H9 (cell line): ENCODE measurements around the gene TSPAN9. TPM values are rescaled to one million over a fixed set of nuclear protein-coding genes. Genes with fewer than 3 reads are reported as not detected.
A peak's percentile ranks its signal among the peaks of the same experiment; 100 is the strongest.

Source experiments
- DNase-seq: peaks from one replicate; pipeline ENCODE4 v3.0.0-alpha.2; 2017
- H2AFZ ChIP-seq: one replicate; pipeline ENCODE4 v1.6.1; 2013; ENCODE audit warnings: mild to moderate bottlenecking, low read length, control low read depth, moderate library complexity
- H2AK5ac ChIP-seq: 2 replicates; pipeline ENCODE4 v1.6.1; 2013; ENCODE audit warnings: low read length, control low read depth, mixed read lengths; ENCODE audit not compliant: insufficient read length
- H2BK120ac ChIP-seq: one replicate; pipeline ENCODE4 v1.6.1; 2013; ENCODE audit warnings: low read depth, mild to moderate bottlenecking, low read length, control low read depth, inconsistent platforms; ENCODE audit not compliant: poor library complexity, severe bottlenecking
- H2BK12ac ChIP-seq: 2 replicates; pipeline ENCODE4 v1.6.1; 2013; ENCODE audit warnings: low read length, control low read depth, mixed read lengths, low read depth; ENCODE audit not compliant: insufficient read length
- H2BK15ac ChIP-seq: 2 replicates; pipeline ENCODE4 v1.6.1; 2013; ENCODE audit warnings: low read depth, low read length, control low read depth
- H2BK20ac ChIP-seq: one replicate; pipeline ENCODE4 v1.6.1; 2013; ENCODE audit warnings: low read depth, mild to moderate bottlenecking, low read length, control low read depth, inconsistent platforms; ENCODE audit not compliant: poor library complexity, severe bottlenecking
- H2BK5ac ChIP-seq: 2 replicates; pipeline ENCODE4 v1.6.1; 2013; ENCODE audit warnings: low read length, control low read depth, mixed read lengths; ENCODE audit not compliant: insufficient read length
- H3K14ac ChIP-seq: 2 replicates; pipeline ENCODE4 v1.6.1; 2013; ENCODE audit warnings: low read length, control low read depth; ENCODE audit not compliant: insufficient read depth
- H3K18ac ChIP-seq: 2 replicates; pipeline ENCODE4 v1.6.1; 2013; ENCODE audit warnings: low read depth, mild to moderate bottlenecking, mixed read lengths, low read length, control low read depth; ENCODE audit not compliant: insufficient read length
- H3K23ac ChIP-seq: 2 replicates; pipeline ENCODE4 v1.6.1; 2013; ENCODE audit warnings: low read length, control low read depth, mixed read lengths, low read depth; ENCODE audit not compliant: insufficient read length
- H3K23me2 ChIP-seq: 2 replicates; pipeline ENCODE4 v1.6.1; 2013; ENCODE audit warnings: low read depth, mild to moderate bottlenecking, mixed read lengths, low read length, control low read depth; ENCODE audit not compliant: insufficient read length, poor library complexity, severe bottlenecking
- H3K27ac ChIP-seq: 2 replicates; pipeline ENCODE4 v1.5.1; 2013; ENCODE audit warnings: low read length, control low read depth, mixed read lengths, low read depth; ENCODE audit not compliant: insufficient read length
- H3K27me3 ChIP-seq: 2 replicates; pipeline ENCODE4 v1.6.1; 2013; ENCODE audit warnings: low read length, control low read depth, inconsistent platforms; ENCODE audit not compliant: insufficient read depth
- H3K4ac ChIP-seq: 2 replicates; pipeline ENCODE4 v1.6.1; 2013; ENCODE audit warnings: low read depth, mild to moderate bottlenecking, control low read depth, inconsistent platforms, low read length, moderate library complexity
- H3K4me1 ChIP-seq: 2 replicates; pipeline ENCODE4 v1.6.1; 2013; ENCODE audit warnings: low read length, control low read depth, inconsistent platforms; ENCODE audit not compliant: insufficient read depth
- H3K4me2 ChIP-seq: 2 replicates; pipeline ENCODE4 v1.6.1; 2013; ENCODE audit warnings: low read length, control low read depth, mixed read lengths; ENCODE audit not compliant: insufficient read length, insufficient read depth
- H3K56ac ChIP-seq: 2 replicates; pipeline ENCODE4 v1.6.1; 2013; ENCODE audit warnings: low read depth, mild to moderate bottlenecking, mixed read lengths, low read length, control low read depth; ENCODE audit not compliant: insufficient read length
- H3K79me1 ChIP-seq: 2 replicates; pipeline ENCODE4 v1.6.1; 2013; ENCODE audit warnings: low read depth, mild to moderate bottlenecking, moderate library complexity, low read length, control low read depth, inconsistent platforms; ENCODE audit not compliant: insufficient read depth, poor library complexity, severe bottlenecking
- H3K79me2 ChIP-seq: 2 replicates; pipeline ENCODE4 v1.6.1; 2013; ENCODE audit warnings: low read length, control low read depth, inconsistent platforms; ENCODE audit not compliant: insufficient read depth
- H3K9ac ChIP-seq: 2 replicates; pipeline ENCODE4 v1.6.1; 2013; ENCODE audit warnings: low read length, control low read depth, mixed read lengths; ENCODE audit not compliant: insufficient read length; ENCODE audit errors: extremely low read depth
- H3K9me3 ChIP-seq: one replicate; pipeline ENCODE4 v1.6.1; 2013; ENCODE audit warnings: low read depth, low read length, inconsistent platforms; ENCODE audit not compliant: control insufficient read depth
- H3T11ph ChIP-seq: one replicate; pipeline ENCODE4 v1.6.1; 2013; ENCODE audit warnings: mild to moderate bottlenecking, low read length, control low read depth, inconsistent platforms
- H4K20me1 ChIP-seq: one replicate; pipeline ENCODE4 v1.6.1; 2013; ENCODE audit not compliant: control insufficient read depth, insufficient read length, insufficient read depth
- H4K5ac ChIP-seq: 2 replicates; pipeline ENCODE4 v1.6.1; 2013; ENCODE audit warnings: low read depth, mild to moderate bottlenecking, mixed read lengths, low read length, control low read depth; ENCODE audit not compliant: insufficient read length
- H4K8ac ChIP-seq: replicated peaks from 2 replicates; pipeline ENCODE4 v1.6.1; 2013; ENCODE audit warnings: low read length, control low read depth, mixed read lengths, low read depth; ENCODE audit not compliant: insufficient read length
- H4K91ac ChIP-seq: 2 replicates; pipeline ENCODE4 v1.6.1; 2013; ENCODE audit warnings: low read depth, mild to moderate bottlenecking, moderate library complexity, mixed read lengths, low read length, control low read depth; ENCODE audit not compliant: insufficient read length
- H3K27ac Mint-ChIP-seq, 3 experiments: 2 replicates in 2 of 3; 3 replicates in 1 of 3; pipeline ENCODE4 v1.8.0; 2020 to 2021; ENCODE audit warnings: mixed read lengths in 3 of 3, mild to moderate bottlenecking in 1 of 3, moderate library complexity in 1 of 3
- H3K27me3 Mint-ChIP-seq: 2 replicates; pipeline ENCODE4 v1.8.0; 2021; ENCODE audit warnings: low read depth, mild to moderate bottlenecking, moderate library complexity, mixed read lengths
- H3K36me3 Mint-ChIP-seq, 3 experiments: 2 replicates in 2 of 3; 3 replicates in 1 of 3; pipeline ENCODE4 v1.8.0; 2020 to 2021; ENCODE audit warnings: low read depth in 3 of 3, mixed read lengths in 3 of 3; ENCODE audit not compliant: insufficient read depth in 1 of 3
- H3K4me1 Mint-ChIP-seq, 2 experiments: 2 replicates each; pipeline ENCODE4 v1.8.0; 2020; ENCODE audit warnings: mixed read lengths in 2 of 2
- H3K4me3 Mint-ChIP-seq, 2 experiments: 2 replicates in 1 of 2; 3 replicates in 1 of 2; pipeline ENCODE4 v1.8.0; 2020 to 2021; ENCODE audit warnings: mild to moderate bottlenecking in 2 of 2, mixed read lengths in 2 of 2, moderate library complexity in 1 of 2
- H3K9me3 Mint-ChIP-seq, 2 experiments: 2 replicates in 1 of 2; 3 replicates in 1 of 2; pipeline ENCODE4 v1.8.0; 2020; ENCODE audit warnings: mild to moderate bottlenecking in 2 of 2, mixed read lengths in 2 of 2, moderate library complexity in 1 of 2
- WGBS: extraction: QIAGEN DNeasy Blood & Tissue Kit; methylation state at CpG from one replicate; pipeline ENCODE4 v1.1.7; 2013; ENCODE audit warnings: missing lambda C conversion rate, low lambda C conversion rate, mixed read lengths; ENCODE audit not compliant: insufficient read length; ENCODE audit errors: extremely low coverage; 5-methylcytosine and 5-hydroxymethylcytosine counted together
- total RNA-seq: library from RNA; stranded (reverse); gene quantifications from 2 replicates; pipeline ENCODE4 v1.2.1, GENCODE V29; 2021
- TF ChIP-seq, protein P1 (sequence below): fragments of 200-600 bp; sonication (generic); conservative IDR thresholded peaks from 3 replicates; pipeline ENCODE4 v1.8.0; 2021; ENCODE audit warnings: antibody characterized with exemption, mild to moderate bottlenecking

TSPAN9 gene
- total RNA-seq, 1 experiment from 2014 or later, result 19.0 TPM

DNA sequence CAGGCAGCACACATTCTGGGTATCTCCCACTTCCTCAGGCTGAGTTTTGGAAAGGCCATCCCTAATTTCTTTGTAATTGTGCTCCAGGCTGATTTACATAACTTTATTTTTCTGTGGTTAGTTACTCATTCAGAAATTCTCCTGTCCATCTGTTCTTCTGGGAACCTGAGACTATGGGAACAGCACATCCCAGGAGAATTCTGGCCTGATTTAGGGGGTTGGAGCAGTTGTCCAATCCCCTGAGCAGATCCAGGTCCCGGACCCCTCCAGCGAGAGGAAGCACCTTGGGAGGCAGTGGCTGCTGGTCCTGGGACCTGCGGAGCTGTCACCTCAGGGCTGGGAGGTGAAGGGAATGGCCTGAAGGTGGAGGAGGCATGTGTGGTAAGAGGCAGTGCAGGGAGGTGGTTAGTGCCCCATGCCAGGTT is 40.4 kb downstream of the TSPAN9 start:
- no peaks in the 10 kb centered on the region for H3K9me3 ChIP-seq
- H3K27me3 ChIP-seq, result no peaks in the 10 kb centered on the region
- H2AFZ ChIP-seq, result no peak overlapping the region
- no peak overlapping the region for H3K56ac ChIP-seq
- TF ChIP-seq, protein P1, sequence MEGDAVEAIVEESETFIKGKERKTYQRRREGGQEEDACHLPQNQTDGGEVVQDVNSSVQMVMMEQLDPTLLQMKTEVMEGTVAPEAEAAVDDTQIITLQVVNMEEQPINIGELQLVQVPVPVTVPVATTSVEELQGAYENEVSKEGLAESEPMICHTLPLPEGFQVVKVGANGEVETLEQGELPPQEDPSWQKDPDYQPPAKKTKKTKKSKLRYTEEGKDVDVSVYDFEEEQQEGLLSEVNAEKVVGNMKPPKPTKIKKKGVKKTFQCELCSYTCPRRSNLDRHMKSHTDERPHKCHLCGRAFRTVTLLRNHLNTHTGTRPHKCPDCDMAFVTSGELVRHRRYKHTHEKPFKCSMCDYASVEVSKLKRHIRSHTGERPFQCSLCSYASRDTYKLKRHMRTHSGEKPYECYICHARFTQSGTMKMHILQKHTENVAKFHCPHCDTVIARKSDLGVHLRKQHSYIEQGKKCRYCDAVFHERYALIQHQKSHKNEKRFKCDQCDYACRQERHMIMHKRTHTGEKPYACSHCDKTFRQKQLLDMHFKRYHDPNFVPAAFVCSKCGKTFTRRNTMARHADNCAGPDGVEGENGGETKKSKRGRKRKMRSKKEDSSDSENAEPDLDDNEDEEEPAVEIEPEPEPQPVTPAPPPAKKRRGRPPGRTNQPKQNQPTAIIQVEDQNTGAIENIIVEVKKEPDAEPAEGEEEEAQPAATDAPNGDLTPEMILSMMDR, result no peak
- H3T11ph ChIP-seq, result no peak overlapping the region
- H3K4me2 ChIP-seq, result no peak overlapping the region
- no peak overlapping the region for H2BK5ac ChIP-seq
- Mint-ChIP-seq H3K4me3 (no peak overlapping the region), H3K4me1 (peaks cover 3 to 10% of the 10 kb centered on the region in 2 experiments), H3K36me3 (0 out of 7 replicates have a peak, but pooled peaks cover 0 to 2% (median 0%) of the 10 kb centered on the region in 3 experiments), H3K27me3 (no peaks in the 10 kb centered on the region), H3K27ac (peak overlapping the region in 1 of 3 experiments; percentile 74; a peak in 1 of 7 replicates), H3K9me3 (no peaks in the 10 kb centered on the region)
- H3K23ac ChIP-seq, result no peak overlapping the region
- H3K4me1 ChIP-seq, result no peaks in the 10 kb centered on the region
- WGBS, result no CpG with 5 or more reads among the region's 3 CpGs
- H4K8ac ChIP-seq, result no peak overlapping the region
- no peak overlapping the region for H2BK15ac ChIP-seq
- H3K9ac ChIP-seq, result no peak overlapping the region
- no peak overlapping the region; the same call in 1 of the 2 replicates for H3K14ac ChIP-seq
- H2BK12ac ChIP-seq, result no peak overlapping the region
- no peak overlapping the region for H3K18ac ChIP-seq
- no peaks in the 10 kb centered on the region for H3K79me1 ChIP-seq
- no peak overlapping the region for H2BK20ac ChIP-seq
- H2AK5ac ChIP-seq, result no peak overlapping the region
- H4K20me1 ChIP-seq, result no peaks in the 10 kb centered on the region
- DNase-seq, result no peak
- H4K5ac ChIP-seq, result no peak overlapping the region
- H3K79me2 ChIP-seq, result no peaks in the 10 kb centered on the region
- no peak overlapping the region for H3K27ac ChIP-seq
- H2BK120ac ChIP-seq, result no peak overlapping the region
- no peak overlapping the region for H3K4ac ChIP-seq
- no peak overlapping the region for H4K91ac ChIP-seq
- no peaks in the 10 kb centered on the region for H3K23me2 ChIP-seq
